ENCODE measurements around the gene OXNAD1.

- TF ChIP-seq CTCF (IDR thresholded peaks at IDR 0.05) (no peak), EP300 (IDR thresholded peaks at IDR 0.05) (no peak), POLR2AphosphoS5 (IDR thresholded peaks at IDR 0.05) (no peak)
Observed at GRCh38 chr3:16270855-16271254, 5.8 kb downstream of the OXNAD1 start.

Measured in suprapubic skin (tissue), 4 donors.